GM18519 (cell line): ENCODE data around the gene PLEKHF1.

Source experiments
- ATAC-seq: cut with Tn5 transposase; IDR thresholded peaks from one replicate; pipeline ENCODE4 v1.9.1; 2021; ENCODE audit warnings: mild to moderate bottlenecking, moderate library complexity; ENCODE audit not compliant: unreplicated experiment, low FRiP score

The PLEKHF1 gene

GRCh38 chr19:29724102-29724641, 58.9 kb downstream of the PLEKHF1 start:
- ATAC-seq: no peak

GRCh38 chr19:29724746-29725145, 59.5 kb downstream of the PLEKHF1 start:
- no peak for ATAC-seq
